HG03575 (cell line): ENCODE data around the gene PLD1.
"Not testable (repeated sequence)": the region's sequence is repeated elsewhere in the genome, so short reads cannot be mapped to it uniquely, and the experiment has no call there.

Experiments
- ATAC-seq: cut with Tn5 transposase; IDR thresholded peaks from one replicate; pipeline ENCODE4 v1.9.1; 2021; ENCODE audit not compliant: unreplicated experiment, insufficient number of reproducible peaks, low FRiP score; ENCODE audit errors: extremely low read depth

PLD1 gene

DNA sequence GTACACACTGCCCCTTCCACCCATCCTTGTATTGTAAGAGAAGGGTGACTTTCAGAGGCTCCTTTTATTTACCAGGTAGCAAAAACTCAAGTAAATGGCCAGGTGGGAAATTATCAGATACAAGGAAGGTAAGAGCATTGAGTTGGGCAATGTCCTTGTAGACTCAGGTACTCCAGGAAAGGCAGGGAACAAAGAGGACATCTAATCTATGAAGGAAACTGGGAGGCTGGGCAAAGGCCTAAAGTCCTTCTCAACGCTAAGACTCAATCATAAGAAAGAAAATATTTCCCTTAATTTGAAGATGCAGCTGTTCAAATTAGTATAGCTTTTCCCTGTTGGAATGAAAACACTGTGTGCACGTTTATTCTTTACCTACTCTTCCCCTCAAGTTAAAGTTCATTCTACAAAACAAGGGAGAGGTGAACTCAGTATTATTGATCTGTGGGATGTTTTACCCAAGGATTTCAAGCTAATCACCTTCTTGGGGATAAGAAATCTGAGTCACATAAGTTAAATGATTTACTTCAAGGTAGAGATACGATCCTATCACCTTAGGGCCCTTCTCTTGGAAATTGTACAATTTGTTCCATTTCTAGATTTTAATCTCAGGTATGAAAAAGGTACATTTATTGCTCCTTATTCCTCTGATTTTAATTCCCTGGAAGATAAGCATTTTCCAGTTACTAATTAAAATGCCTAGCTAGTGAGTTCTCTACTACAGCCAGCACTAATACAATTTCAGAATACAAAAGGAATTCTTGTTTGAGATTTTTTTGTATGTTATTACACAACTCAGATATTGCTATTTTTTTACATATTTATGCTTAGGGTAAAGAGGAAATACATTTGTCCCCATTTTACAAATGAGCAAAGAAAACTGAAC is 80.6 kb downstream of the PLD1 start:
- no peak for ATAC-seq

DNA sequence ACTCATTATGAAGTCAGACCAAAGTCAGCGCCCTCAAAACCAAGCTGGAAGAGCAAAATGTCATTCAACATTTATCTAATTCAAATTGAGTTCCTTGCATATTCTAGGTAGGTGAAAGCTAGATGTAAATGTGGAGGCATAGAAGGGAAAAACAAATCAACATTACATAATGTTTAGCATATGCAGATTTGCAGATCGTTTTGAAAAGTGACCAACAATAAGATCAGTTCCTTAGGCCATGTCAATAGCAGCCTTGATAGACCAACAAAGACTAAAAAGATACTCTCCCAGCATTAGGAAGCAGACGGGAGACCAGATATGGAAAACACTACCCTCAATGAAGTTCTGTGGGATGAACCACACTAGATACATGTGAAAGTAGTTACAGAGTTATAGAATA is 83.0 kb downstream of the PLD1 start:
- ATAC-seq: no peak

DNA sequence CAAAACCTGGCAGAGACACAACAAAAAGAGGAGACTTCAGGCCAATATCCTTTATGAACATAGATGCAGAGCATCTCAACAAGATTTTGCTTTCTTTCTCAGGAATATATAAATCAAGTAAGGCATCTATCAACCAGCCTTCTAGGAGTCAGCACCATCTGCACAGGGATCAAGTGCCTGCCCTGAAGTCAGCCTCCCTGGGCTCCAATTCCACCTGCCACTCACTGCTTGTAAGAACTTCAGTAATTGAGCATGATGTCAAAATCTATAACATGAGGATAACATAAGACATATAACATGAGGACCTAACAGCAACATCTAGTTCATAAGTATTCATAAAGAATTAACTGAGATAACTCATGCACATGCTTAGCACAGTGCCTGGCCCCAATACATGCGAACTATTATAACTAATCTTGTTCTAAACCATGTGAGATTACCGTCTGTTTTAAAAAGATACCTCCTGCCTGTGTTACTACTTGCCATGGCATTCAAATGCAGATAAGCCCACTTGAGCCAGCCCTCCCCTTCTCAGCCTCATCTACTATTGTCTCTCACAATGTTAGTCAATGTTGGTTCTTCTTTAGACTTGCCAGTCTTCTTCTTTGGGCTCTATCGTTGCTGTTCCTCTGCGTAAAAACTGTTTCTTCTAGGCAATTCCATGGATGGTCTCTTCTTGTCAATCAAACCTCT is 91.6 kb downstream of the PLD1 start:
- ATAC-seq: no peak

DNA sequence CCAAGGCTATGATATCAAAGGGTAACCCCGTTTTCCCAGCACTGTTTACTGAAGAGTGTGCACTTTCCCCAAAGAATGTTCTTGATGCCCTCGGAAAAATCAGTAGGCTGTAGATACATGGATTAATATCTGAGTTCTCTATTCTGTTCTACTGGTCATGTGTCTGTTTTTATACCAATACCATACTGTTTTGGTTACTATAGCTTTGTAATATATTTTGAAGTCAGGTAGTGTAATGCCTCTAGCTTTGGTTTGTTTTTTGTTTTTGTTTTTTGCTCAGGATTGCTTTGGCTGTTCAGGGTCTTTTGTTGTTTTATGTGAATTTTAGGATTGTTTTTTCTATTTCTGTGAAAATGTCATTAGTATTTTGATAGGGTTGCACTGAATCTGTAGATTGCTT is 95.1 kb downstream of the PLD1 start:
- no peak for ATAC-seq

DNA sequence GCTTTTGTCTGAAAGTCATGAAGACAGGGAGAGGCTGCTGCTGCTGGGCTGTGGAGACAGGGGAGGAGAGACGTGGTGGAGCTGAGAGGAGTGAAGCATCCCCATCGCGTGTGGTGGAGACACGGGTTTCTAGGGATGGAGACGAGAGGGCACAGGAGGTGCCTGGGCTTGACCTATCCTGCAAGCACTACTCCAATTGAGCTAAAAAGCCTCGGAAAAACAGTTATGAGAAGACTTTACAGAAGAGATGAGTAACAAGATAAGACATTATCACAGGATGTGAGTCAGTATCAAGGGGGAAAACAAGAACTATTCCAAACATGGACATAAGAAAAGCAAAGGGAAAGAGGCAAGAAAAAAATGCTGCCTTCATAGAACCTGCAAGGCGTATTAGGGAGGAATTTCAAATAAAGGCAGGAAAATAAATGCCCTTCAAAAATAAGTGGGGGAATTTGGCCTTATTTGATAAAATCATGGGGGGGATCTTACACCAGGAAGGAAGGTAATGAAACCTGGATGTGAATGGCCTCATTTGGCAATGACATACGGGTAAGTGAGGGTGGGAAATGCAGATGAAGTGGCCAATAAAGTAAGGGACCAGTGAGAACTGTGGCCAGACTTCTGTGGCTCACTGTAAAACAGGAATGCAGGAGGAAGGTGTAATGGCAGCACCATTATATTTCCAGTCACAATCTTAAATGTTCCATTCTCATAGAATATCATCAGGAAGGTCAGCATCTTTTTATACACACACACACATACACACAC is 97.9 kb downstream of the PLD1 start:
- ATAC-seq: no peak

DNA sequence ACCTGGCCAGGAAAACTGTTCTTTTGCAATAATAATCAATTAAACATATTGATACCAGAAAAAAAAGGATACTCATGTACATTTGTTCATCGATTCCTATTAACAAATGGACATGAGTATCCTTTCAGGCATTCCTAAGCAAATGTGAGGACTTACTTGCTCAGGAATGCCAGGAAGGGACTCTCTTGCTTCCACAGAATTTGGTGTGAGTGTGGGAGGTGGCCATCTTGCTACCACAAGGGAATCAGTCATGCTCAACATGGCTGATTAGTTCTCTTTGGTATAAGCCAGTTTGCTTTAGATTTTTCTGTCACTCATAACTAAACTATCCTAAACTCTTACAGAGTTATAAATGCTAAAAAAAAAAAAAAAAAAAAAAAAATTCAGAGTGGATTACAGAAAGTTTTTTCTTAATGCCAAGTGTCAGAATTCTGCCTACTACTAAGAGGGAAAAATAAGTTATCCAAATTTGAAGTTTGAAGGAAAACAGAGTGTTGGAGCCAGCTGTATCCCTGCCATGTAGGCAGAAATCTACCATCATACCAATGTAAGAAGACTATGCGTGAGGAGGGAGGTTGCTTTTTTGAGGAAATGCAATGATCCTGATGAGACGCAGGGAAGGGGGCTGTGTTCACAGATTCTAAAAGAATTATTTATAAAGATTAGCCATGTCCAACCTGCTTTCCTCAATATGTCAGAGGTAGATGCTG is 98.7 kb downstream of the PLD1 start:
- no peak for ATAC-seq

DNA sequence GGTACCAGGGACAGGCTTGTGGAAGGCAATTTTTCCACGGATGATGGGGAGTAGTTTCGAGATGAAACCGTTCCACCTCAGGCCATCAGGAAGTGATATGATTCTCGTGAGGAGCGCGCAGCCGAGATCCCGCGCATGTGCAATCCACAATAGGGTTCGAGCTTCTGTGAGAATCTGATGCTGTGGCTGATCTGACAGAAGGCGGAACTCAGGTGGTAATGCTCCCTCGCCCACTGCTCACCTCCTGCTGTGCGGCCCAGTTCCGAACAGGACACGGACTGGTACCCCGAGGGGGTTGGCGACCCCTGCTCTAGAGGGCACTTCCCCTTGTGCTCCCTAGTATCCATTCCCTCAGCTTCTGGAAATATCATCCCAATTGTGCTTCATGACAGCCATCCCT is 99.9 kb downstream of the PLD1 start:
- ATAC-seq: no peak

DNA sequence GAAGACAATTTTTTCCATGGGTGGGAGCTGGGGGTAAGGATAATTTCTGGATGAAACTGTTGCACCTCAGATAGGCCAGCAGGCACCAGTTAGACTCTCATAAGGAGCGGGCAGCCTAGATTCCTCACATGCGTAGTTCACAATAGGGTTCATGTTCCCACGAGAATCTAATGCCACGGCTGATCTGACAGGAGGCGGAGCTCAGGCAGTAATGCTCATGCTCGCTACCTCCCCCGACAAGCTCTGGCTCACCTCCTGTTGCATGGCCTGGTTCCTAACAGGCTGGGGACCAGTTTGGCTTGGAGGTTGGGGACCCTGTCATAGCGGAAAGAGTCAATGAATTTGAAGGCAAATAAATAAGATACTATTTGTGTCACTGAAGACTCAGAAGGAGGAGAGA is 105.5 kb downstream of the PLD1 start:
- no peak for ATAC-seq

DNA sequence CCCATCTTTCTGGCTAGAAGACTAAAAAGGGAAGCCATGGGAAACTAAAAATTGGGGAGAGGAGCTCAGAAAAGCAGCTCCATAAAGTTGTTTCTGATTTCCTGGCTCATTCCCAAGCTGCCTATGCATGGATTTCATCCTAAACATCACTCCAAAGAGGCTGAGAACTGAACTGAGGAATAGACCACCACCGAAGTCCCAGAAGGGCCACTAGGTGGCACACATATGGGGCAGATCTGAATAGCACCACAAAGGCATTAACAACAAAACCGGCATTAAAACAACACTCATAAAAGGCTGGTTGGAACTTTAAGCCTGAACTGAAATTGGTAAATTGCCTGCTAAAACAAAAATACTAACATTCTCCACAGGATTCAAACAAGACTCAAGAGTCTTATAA is 106.3 kb downstream of the PLD1 start:
- no peak for ATAC-seq

DNA sequence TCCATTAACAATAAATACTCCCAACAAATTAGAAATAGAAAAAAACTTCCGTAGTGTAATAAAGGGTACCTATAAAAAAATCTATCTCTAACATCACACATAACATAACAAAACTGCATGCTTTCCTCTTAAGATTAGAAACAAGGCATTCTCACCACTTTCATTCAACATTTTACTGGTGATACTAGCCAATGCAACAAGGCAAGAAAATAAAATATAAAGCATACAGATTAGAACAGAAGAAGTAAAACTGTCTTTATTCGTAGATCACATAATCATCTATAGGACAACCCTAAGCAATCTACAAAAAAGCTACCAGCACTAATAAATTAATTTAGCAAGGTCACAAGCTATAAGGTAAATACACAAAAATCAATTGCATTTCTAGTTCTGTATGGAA is 107.1 kb downstream of the PLD1 start:
- no peak for ATAC-seq

DNA sequence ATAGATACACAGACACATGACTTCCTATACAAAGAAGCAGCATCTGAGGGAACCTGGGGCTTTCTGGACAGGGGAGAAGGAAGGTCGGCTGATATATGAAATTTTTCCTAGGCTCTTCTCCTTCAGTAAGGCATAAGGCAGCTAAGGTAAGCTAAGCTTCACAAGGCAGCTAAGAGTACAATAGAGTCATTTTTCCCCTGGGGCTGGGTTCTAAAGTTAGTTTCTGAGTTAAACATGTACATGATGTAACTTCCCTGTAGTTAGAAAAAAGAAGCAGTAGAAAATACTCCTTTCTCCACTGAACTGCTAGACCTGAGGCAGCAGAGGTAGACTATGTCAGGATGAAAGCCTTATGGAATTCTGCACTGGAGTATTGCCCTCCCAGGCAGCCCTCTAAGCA is 109.6 kb downstream of the PLD1 start:
- no peak for ATAC-seq

DNA sequence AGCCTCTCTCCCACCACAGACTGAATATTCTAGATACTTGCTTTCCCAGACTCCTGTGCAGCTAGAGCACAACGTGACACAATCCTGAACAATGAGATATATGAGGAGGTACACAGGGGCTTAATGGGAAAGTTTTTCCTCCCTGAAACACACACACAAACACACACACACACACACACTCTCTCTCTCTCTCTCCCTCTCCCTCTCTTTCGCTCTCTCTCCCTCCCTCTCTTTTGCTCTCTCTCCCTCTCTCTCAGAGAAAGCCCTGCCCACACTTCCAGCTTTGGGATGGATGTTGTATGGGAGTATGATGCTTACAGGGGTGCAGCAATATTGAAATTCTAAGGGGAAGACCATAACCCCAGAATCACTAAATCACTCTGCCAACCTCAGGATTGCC is 110.1 kb downstream of the PLD1 start:
- no peak for ATAC-seq

DNA sequence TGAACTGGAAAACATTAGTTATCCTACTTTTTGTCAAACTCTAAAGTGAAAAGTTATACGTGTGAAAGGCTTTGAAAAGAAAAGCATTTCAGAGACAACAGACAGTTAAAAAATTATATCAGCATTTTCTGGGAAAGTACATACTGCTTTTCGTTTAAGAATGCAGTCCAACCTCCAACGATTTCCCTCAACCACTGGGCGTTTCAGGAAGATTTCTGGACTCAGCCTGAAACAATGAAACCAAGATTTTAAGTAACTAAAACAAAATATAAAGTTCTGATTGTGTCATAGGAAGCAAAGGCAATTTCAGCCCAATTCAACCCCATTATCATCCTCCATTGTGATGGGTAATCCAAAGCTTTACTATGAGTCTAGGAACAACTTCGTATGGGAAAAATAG is 110.7 kb downstream of the PLD1 start:
- ATAC-seq: no peak

DNA sequence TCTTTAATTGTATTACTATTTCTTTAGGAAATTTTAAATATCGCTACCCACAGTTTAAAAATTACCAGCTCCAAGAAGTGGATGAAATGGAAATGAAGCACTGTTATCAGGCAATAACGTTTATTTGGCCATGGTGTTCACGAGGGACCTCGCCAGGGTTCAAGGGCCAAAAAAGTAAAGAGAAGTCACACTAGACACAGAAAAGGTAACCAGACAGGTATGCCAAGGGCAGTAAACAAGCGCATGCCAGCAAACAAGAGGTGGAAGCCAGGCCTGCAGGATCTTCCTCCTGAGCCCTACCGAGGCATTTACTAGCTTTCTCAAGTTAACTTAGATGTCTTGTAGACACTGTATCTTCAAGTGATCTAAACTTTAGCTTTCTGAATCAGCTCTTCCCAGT is 113.5 kb downstream of the PLD1 start:
- ATAC-seq: no peak

DNA sequence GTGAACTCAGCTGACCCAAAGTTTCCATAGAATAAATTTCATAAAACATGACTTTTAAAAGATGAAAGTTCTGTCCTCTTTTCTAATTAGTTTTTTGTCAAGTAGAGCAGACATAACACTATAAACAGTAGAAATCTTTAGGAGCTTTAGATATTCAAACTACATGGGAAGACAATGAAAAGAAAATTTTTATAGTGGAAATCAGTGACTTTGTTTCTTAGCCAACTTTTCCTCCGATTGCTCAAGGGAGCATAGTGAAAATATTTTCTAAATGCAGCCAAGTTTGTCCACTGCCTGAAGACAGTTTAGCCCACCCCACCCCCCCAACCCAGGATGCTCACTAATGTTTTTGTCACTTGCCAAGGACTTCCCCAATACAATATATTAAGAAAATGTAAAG is 114.9 kb downstream of the PLD1 start:
- ATAC-seq: no peak

DNA sequence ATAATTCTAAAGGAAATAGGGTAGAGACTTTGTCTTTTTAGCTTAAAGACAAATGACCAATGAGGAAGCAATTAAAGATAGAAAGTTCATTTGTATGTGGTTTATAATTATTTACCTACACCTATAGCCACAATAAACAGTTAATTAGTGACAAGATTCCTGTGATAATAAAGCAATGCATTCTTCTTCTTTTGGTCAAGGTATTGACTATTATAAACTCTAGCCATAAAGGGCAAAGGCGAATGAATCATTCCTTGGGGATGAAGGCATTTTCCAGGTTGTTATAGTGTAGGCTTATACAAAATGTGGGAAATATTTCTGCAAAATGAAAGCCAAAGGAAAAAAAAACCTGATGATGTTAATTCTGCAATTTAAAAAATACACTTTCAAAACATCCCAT is 115.4 kb downstream of the PLD1 start:
- no peak for ATAC-seq

DNA sequence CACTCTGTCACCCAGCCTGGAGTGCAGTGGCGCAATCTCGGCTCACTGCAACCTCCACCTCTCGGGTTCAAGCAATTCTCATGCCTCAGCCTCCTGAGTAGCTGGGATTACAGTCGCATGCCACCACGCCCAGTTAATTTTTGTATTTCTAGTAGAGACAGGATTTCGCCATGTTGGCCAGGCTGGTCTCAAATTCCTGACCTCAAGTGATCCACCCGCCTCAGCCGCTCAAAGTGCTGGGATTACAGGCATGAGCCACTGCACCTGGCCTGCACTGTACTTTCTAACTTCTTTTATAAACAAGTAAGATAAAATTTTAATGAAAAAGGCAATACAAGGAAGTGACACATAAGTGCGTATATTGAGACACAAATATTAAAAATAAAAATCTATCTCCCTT is 117.7 kb downstream of the PLD1 start:
- not testable (repeated sequence) for ATAC-seq

DNA sequence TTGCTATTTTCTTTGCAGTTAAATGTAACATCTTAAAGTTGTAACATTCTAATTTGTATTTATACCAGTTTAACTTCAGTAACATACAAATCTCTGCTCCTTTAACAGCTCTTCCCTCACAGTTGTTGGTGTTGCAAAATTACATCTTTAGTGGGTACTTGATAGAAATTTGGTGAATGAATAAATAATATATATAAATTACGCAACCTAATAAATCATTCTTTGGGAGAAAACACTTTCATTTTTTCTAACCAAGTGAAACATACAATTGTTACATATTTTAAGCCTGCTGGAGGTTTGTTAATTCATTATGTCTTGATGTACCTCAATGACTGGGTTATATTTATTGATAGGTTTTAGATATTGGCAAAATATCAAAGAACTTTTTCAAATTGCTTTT is 118.8 kb downstream of the PLD1 start:
- no peak for ATAC-seq

DNA sequence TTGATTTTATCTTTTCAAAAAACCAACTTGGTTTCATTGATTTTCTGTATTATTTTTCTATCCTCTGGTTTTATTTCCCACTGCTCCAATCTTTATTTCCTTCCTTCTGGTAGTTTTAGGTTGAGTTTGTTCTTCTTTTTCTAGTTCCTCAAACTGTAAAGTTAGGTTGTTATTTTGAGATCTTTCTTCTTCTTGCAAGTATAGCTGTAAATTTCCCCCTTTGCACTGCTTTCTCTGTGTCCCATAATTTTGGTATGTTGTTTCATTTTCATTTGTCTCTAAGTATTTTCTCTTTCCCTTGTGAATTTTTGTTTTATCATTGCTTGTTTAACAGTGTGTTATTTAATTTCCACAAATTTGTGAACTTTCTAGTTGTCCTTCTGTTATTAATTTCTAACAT is 120.0 kb downstream of the PLD1 start:
- ATAC-seq: no peak
